ENCODE results near the gene KRTAP9-9. TPM values are rescaled to one million over a fixed set of nuclear protein-coding genes. Genes with fewer than 3 reads are reported as not detected.
"Not testable (repeated sequence)": the region's sequence is repeated elsewhere in the genome, so short reads cannot be mapped to it uniquely, and the experiment has no call there.

KRTAP9-9 gene
- not detected for total RNA-seq
- long read RNA-seq, result 0 reads

DNA sequence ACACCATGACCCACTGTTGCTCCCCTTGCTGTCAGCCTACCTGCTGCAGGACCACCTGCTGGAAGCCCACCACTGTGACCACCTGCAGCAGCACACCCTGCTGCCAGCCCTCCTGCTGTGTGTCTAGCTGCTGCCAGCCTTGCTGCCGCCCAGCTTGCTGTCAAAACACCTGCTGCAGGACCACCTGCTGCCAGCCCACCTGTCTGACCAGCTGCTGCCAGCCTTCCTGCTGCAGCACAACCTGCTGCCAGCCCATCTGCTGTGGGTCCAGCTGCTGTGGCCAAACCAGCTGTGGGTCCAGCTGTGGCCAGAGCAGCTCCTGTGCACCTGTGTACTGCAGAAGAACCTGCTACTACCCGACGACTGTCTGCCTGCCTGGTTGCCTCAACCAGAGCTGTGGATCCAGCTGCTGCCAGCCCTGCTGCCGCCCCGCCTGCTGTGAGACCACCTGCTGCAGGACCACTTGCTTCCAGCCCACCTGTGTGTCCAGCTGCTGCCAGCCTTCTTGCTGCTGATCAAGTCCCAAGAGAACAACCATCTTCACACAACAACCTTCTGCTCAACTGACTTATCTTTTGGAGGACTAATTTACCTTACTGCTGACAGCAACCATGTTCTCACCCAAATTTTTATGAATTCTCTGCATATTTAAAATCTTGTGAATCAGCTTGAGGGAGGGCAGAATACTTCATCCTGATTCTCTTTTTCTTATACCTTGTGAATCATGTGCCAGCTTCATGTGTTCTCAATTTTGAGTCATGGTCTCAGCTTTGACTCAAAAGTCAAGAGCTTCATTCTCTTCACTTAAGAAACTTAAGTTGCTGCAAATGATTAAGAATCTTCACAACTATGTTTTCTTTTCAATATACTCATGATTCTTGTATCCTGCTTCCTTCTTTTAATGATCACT is at the start of gene KRTAP9-9:
TSS of gene KRTAP9-9 (plus strand) at position 4 of the 910 bp plus-strand sequence.
- H3K9me3 ChIP-seq; intact Hi-C loops (cut with DNase I); H3K4me1 ChIP-seq; H3K4me3 ChIP-seq; DNase-seq; ATAC-seq; H3K27ac ChIP-seq; H3K36me3 ChIP-seq: not testable (repeated sequence)
- peaks cover 16% of the 10 kb centered on the region for H3K27me3 ChIP-seq (ENCODE audit: low read depth)

- Histone ChIP-seq H3K27me3 (ENCODE audit: low read depth) (peaks cover 6% of the 10 kb centered on the region), H3K27ac (no peak overlapping the region), H3K9me3 (no peaks in the 10 kb centered on the region), H3K4me3 (no peak overlapping the region), H3K4me1 (no peaks in the 10 kb centered on the region), H3K36me3 (no peaks in the 10 kb centered on the region)
- intact Hi-C loops (cut with DNase I), result no loop called here
- TF ChIP-seq, protein P1, sequence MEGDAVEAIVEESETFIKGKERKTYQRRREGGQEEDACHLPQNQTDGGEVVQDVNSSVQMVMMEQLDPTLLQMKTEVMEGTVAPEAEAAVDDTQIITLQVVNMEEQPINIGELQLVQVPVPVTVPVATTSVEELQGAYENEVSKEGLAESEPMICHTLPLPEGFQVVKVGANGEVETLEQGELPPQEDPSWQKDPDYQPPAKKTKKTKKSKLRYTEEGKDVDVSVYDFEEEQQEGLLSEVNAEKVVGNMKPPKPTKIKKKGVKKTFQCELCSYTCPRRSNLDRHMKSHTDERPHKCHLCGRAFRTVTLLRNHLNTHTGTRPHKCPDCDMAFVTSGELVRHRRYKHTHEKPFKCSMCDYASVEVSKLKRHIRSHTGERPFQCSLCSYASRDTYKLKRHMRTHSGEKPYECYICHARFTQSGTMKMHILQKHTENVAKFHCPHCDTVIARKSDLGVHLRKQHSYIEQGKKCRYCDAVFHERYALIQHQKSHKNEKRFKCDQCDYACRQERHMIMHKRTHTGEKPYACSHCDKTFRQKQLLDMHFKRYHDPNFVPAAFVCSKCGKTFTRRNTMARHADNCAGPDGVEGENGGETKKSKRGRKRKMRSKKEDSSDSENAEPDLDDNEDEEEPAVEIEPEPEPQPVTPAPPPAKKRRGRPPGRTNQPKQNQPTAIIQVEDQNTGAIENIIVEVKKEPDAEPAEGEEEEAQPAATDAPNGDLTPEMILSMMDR (IDR thresholded peaks at IDR 0.05), result no peak
- no peak for ATAC-seq
- DNase-seq, result no peak
Measured at GRCh38 chr17:41211845-41212466, 43.2 kb upstream of the KRTAP9-9 start.

- H3K4me3 ChIP-seq, result no peak overlapping the region
- H3K9me3 ChIP-seq, result no peaks in the 10 kb centered on the region
- no peak overlapping the region for H3K27ac ChIP-seq
- peaks cover 6% of the 10 kb centered on the region for H3K27me3 ChIP-seq (ENCODE audit: low read depth)
- H3K4me1 ChIP-seq, result no peaks in the 10 kb centered on the region
- no peak for DNase-seq
- intact Hi-C loops (cut with DNase I), result no loop called here
- H3K36me3 ChIP-seq, result no peaks in the 10 kb centered on the region
- TF ChIP-seq, protein P1 (IDR thresholded peaks at IDR 0.05), result no peak
- no peak for ATAC-seq
Measured at GRCh38 chr17:41212524-41213169, 42.5 kb upstream of the KRTAP9-9 start.

GRCh38 chr17:41215681-41216080 is 39.5 kb upstream of the KRTAP9-9 start:
- intact Hi-C loops (cut with DNase I), result no loop called here
- TF ChIP-seq, protein P1 (IDR thresholded peaks at IDR 0.05), result no peak
- Histone ChIP-seq H3K27ac (no peak overlapping the region), H3K27me3 (ENCODE audit: low read depth) (peaks cover 6% of the 10 kb centered on the region), H3K36me3 (no peaks in the 10 kb centered on the region), H3K9me3 (no peaks in the 10 kb centered on the region), H3K4me3 (no peak overlapping the region), H3K4me1 (no peaks in the 10 kb centered on the region)
- DNase-seq (no peak), ATAC-seq (no peak)

DNA sequence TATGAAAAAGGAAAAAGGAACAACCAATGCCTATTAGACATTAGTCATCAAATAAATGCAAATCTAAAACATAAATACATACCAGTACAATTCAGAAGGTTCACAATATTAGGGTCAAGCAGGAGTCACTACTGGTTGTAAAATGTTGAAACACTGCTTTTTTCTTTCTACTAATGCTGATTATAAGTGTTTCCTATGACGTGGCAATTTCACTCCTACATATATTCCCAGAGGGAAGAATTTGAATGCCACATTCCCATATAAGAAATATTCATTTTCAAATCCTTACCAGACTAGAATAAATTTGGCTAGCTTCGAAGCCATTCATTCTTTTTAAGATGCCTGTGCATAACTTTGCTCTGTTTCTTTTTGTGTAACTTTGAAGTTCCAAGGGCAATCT is 31.4 kb upstream of the KRTAP9-9 start:
- peaks cover 7% of the 10 kb centered on the region for H3K27me3 ChIP-seq (ENCODE audit: low read depth)
- TF ChIP-seq, protein P1 (IDR thresholded peaks at IDR 0.05), result no peak
- intact Hi-C loops (cut with DNase I), result no loop called here
- DNase-seq, result no peak
- no peak for ATAC-seq
- H3K4me1 ChIP-seq, result no peaks in the 10 kb centered on the region
- no peaks in the 10 kb centered on the region for H3K9me3 ChIP-seq
- no peak overlapping the region for H3K4me3 ChIP-seq
- H3K36me3 ChIP-seq, result no peaks in the 10 kb centered on the region
- no peak overlapping the region for H3K27ac ChIP-seq
